Loucy (cell line): ENCODE data around the gene BPTF.

Experiments used
- EZH2phosphoT487 ChIP-seq: fragments of 200-600 bp; IDR thresholded peaks from 2 replicates; pipeline ENCODE4 v1.6.1; 2018; ENCODE audit warnings: antibody characterized with exemption, mild to moderate bottlenecking, moderate library complexity, borderline replicate concordance
- TF ChIP-seq, protein P1 (sequence below): fragments of 200-600 bp; sonication (generic); conservative IDR thresholded peaks from 2 replicates; pipeline ENCODE4 v1.5.1; 2014; ENCODE audit warnings: mild to moderate bottlenecking, antibody characterized with exemption, low read length

DNA sequence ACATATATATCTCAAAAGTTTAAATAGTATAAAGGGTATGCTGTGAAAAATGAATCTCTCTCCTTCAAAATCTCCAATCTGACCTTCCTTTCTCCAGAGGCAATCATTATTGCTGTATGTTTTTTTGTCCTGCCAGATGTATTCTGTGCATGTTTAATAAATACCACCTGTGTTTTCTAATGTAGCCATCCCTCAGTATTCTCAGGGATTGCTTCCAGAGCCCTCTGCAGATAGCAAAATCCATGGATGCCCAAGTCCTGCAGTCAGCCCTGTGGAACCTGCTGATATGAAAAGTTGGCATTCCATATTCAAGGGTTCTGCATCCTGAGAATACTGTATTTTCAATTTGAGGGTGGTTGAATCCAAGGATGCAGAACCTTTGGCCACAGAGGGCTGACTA lies 42.9 kb downstream of the BPTF start:
- TF ChIP-seq, protein P1, sequence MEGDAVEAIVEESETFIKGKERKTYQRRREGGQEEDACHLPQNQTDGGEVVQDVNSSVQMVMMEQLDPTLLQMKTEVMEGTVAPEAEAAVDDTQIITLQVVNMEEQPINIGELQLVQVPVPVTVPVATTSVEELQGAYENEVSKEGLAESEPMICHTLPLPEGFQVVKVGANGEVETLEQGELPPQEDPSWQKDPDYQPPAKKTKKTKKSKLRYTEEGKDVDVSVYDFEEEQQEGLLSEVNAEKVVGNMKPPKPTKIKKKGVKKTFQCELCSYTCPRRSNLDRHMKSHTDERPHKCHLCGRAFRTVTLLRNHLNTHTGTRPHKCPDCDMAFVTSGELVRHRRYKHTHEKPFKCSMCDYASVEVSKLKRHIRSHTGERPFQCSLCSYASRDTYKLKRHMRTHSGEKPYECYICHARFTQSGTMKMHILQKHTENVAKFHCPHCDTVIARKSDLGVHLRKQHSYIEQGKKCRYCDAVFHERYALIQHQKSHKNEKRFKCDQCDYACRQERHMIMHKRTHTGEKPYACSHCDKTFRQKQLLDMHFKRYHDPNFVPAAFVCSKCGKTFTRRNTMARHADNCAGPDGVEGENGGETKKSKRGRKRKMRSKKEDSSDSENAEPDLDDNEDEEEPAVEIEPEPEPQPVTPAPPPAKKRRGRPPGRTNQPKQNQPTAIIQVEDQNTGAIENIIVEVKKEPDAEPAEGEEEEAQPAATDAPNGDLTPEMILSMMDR, result no peak
- no peak for TF ChIP-seq EZH2phosphoT487
